Measurements from ENCODE around the gene GPBAR1.
"Not testable (repeated sequence)": the region's sequence is repeated elsewhere in the genome, so short reads cannot be mapped to it uniquely, and the experiment has no call there.

GPBAR1 gene

DNA sequence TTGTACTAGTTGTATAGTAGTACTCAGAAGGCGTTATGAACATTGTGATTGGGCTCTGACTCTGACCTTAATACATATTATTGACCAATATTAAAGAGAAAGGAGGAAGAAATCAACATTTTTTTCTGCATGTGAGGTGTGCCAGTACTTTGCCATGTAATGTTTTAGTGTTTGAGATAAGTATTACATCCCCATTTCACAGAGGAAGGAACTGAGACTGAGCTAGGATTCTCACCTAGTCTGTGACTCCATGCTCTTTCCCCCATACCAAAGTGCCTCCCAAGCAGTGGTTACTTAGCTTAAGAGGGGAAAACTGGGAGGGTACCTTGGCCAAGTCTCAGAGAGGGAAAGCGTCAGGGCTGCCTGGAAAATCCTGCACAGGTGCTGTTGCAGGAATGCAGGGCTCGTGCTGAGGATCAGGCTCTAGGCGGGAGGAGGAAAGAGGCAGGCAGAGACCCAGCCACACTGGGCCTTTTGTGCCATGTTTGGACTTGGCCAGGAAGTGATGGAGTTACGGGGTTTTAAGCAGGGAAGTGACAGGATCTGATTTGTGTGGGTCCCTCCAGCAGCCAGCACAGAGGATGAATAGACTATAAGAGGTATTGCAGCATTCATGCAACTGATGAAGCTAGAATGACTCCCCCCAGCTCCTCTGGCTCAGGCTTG lies 11.2 kb downstream of the GPBAR1 start:
- Histone ChIP-seq H3K4me3 (ENCODE audit: low read length) (no peak overlapping the region), H3K27me3 (ENCODE audit: insufficient read depth, low read length) (no peaks in the 10 kb centered on the region), H3K27ac (ENCODE audit: low read length) (no peak overlapping the region), H3K9me3 (ENCODE audit: insufficient read depth, low read depth, low read length) (no peaks in the 10 kb centered on the region), H3K36me3 (ENCODE audit: insufficient read depth, low read depth, low read length) (peaks cover 41% of the 10 kb centered on the region), H3K4me1 (ENCODE audit: insufficient read depth, low read length) (peaks cover 10% of the 10 kb centered on the region), H3K9ac (ENCODE audit: low read depth, low read length) (no peak overlapping the region)

DNA sequence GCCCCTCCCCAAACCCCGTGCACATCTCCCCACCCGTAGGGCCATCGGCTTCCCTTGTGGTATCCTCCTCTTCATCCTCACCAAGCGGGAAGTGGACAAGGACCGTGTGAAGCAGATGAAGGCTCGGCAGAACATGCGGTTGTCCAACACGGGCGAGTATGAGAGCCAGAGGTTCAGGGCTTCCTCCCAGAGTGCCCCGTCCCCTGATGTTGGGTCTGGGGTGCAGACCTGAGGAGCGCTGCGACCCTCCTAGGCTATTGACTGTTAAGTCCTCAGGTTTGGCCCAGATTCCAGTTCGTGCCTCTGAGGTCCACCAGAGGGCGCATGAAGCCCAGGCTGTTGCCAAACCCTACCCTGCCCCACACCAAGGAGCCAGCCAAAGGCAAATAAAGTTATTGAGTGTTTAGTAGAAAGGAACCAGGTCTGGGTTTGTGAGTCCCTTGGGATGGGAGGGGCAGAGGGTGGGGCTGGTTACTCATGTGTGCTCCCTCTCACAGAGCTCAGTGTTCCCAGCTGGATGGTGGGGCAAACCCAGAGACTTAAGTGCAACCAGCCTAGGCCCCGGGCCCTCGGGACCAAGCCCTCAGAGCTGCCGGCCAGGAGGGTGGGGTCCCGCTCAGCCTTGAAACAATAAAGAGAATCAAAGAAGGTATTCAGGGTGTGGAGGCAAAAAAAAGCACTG lies 11.9 kb downstream of the GPBAR1 start:
- Histone ChIP-seq H3K27me3 (ENCODE audit: insufficient read depth, low read length) (no peaks in the 10 kb centered on the region), H3K9me3 (ENCODE audit: insufficient read depth, low read depth, low read length) (no peaks in the 10 kb centered on the region), H3K36me3 (ENCODE audit: insufficient read depth, low read depth, low read length) (peaks cover 35% of the 10 kb centered on the region), H3K4me3 (ENCODE audit: low read length) (no peak overlapping the region), H3K27ac (ENCODE audit: low read length) (no peak overlapping the region), H3K4me1 (ENCODE audit: insufficient read depth, low read length) (peaks cover 10% of the 10 kb centered on the region), H3K9ac (ENCODE audit: low read depth, low read length) (no peak overlapping the region)

DNA sequence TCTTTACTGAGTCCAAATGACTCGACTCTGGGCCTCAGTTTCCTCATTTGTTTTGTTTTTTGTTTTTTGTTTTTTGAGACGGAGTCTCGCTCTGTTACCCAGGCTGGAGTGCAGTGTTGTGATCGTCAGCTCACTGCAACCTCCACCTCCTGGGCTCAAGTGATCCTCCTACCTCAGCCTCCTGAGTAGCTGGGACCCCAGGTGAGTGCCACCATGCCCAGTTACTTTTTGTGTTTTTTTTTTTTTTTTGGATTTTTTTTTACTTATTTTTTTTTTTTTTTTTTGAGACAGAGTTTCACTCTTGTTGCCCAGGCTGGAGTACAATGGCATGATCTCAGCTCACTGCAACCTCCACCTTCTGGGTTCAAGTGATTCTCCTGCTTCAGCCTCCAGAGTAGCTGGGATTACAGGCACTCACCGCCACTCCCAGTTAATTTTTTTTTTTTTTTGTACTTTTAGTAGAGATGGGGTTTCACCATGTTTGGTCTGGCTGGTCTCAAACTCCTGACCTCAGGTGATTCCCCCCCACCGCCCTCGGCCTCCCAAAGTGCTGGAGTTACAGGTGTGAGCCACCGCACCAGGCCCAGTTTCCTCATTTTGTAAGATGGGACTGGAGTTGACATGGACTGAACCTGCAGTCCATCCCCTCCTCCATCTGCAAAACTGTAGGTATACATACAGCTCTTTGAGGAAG lies 12.5 kb downstream of the GPBAR1 start:
- H3K27me3 ChIP-seq (ENCODE audit: insufficient read depth, low read length); H3K9ac ChIP-seq (ENCODE audit: low read depth, low read length); H3K9me3 ChIP-seq (ENCODE audit: insufficient read depth, low read depth, low read length); H3K27ac ChIP-seq (ENCODE audit: low read length); H3K4me3 ChIP-seq (ENCODE audit: low read length): not testable (repeated sequence)
- Histone ChIP-seq H3K4me1 (ENCODE audit: insufficient read depth, low read length) (peaks cover 10% of the 10 kb centered on the region), H3K36me3 (ENCODE audit: insufficient read depth, low read depth, low read length) (peaks cover 38% of the 10 kb centered on the region)

DNA sequence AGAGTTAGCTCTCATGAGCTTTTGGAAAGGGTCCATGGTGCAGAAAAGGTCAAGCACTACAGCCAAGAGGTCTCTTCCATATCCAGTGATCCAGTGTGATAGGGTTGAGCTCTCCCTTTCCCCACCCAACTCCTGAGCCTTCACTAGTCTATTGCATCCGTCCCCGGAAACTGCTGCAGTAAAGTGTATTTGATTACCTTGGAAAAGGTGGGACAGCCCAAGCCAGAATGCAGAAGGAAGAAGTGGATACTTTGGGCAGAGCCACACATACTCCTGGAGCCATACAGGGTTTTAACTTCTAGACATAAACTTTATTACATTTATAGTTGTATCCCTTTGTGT lies 13.1 kb downstream of the GPBAR1 start:
- no peak overlapping the region for H3K4me3 ChIP-seq (ENCODE audit: low read length)
- H3K4me1 ChIP-seq (ENCODE audit: insufficient read depth, low read length), result peaks cover 10% of the 10 kb centered on the region
- H3K9ac ChIP-seq (ENCODE audit: low read depth, low read length), result no peak overlapping the region
- H3K27me3 ChIP-seq (ENCODE audit: insufficient read depth, low read length), result no peaks in the 10 kb centered on the region
- no peaks in the 10 kb centered on the region for H3K9me3 ChIP-seq (ENCODE audit: insufficient read depth, low read depth, low read length)
- H3K36me3 ChIP-seq (ENCODE audit: insufficient read depth, low read depth, low read length), result peaks cover 40% of the 10 kb centered on the region
- no peak overlapping the region for H3K27ac ChIP-seq (ENCODE audit: low read length)

DNA sequence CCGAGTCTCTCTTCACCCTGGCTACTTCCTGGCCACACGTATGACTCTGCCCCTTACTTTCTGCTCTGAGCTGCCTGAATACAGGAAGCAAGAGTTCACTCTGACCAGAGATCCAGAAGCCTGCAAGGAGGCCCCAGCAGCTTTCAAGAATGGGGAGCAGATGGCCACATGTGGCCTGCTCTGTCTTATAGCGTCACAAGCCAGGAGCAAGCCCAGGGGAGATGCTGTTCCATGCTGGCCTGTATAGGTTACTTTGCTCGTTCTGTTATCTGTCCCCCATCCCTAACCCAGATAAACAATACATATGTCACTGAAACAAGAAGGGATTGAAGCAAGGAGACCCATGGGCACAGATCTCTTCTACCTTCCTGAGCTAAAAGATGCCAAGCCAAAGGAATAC lies 13.8 kb downstream of the GPBAR1 start:
- Histone ChIP-seq H3K27me3 (ENCODE audit: insufficient read depth, low read length) (no peaks in the 10 kb centered on the region), H3K9ac (ENCODE audit: low read depth, low read length) (no peak overlapping the region), H3K9me3 (ENCODE audit: insufficient read depth, low read depth, low read length) (no peaks in the 10 kb centered on the region), H3K4me3 (ENCODE audit: low read length) (no peak overlapping the region), H3K27ac (ENCODE audit: low read length) (no peak overlapping the region), H3K4me1 (ENCODE audit: insufficient read depth, low read length) (peaks cover 8% of the 10 kb centered on the region), H3K36me3 (ENCODE audit: insufficient read depth, low read depth, low read length) (peaks cover 44% of the 10 kb centered on the region)

DNA sequence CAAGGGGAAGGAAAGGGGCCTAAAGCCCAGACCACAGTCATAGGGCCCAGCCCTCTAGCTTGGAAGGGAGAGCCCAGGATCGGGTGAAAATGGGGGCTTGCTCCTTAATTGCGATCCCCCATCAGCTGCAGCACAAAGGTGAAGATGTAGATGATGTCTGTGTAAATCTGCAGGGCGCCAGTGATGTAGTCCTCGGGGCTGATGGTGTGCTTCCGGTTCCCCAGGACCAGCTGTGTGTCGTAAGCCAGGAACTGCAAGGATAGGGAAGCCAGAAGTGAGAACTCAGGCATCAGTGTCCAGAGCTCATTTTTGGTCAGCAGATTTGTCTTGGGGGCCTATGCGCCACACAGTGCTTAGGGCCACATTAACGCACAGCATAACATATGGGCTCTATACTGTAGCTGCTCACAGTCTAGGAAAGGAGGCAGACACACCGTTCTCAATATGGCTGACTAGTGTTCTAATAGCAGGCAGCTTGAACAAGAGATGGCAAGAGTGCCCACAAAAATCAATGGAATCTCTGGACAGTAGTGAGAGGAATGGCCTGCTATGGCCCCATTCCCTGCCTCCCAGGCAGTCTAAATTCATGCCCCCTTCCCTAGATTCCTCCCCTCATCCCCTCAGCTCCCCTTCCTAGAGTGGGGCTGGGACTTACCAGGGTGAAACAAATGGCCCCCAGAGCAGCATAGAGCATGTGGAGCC lies 14.7 kb downstream of the GPBAR1 start:
- peaks cover 8% of the 10 kb centered on the region for H3K4me1 ChIP-seq (ENCODE audit: insufficient read depth, low read length)
- H3K27ac ChIP-seq (ENCODE audit: low read length), result no peak overlapping the region
- H3K9ac ChIP-seq (ENCODE audit: low read depth, low read length), result no peak overlapping the region
- no peak overlapping the region for H3K4me3 ChIP-seq (ENCODE audit: low read length)
- no peaks in the 10 kb centered on the region for H3K27me3 ChIP-seq (ENCODE audit: insufficient read depth, low read length)
- H3K9me3 ChIP-seq (ENCODE audit: insufficient read depth, low read depth, low read length), result no peaks in the 10 kb centered on the region
- peaks cover 48% of the 10 kb centered on the region for H3K36me3 ChIP-seq (ENCODE audit: insufficient read depth, low read depth, low read length)

DNA sequence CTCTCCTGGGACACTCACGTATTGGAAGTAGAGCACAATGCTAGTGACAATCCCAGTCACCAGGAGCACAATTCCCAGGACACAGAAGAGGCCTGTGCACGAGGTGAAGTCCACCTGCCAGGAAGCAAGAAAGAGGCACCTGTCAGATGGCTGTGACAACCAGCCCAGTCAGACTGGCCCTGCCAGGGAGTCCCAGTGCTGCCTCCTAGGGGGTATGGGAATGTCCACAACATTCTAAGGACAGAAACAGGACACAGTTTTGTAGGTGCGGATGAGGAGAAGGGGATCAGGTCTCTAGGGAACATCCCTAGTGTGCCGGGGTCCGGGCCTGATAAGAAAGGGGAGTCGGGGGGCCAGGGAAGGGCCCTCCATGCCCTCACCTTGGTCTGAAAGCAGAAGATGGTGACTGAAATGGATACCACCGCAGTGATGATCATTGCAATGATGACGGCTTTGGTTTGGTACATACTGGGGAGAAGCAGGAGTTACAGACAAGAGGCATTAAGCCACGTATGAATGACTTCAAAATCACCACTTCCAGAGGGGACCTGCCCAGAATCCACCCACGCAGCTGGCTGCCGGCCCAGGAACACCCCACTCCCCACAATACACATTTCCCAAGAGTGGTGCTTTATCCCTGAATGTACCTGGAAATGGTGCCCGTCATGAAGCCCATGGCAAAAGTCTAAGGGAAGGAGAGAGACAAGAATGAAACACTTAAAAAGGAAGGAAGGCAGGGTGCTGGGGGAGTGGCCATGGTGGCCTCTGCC lies 16.4 kb downstream of the GPBAR1 start:
- H3K4me3 ChIP-seq (ENCODE audit: low read length), result no peak overlapping the region
- H3K4me1 ChIP-seq (ENCODE audit: insufficient read depth, low read length), result no peaks in the 10 kb centered on the region
- H3K9ac ChIP-seq (ENCODE audit: low read depth, low read length), result no peak overlapping the region
- H3K9me3 ChIP-seq (ENCODE audit: insufficient read depth, low read depth, low read length), result no peaks in the 10 kb centered on the region
- H3K27me3 ChIP-seq (ENCODE audit: insufficient read depth, low read length), result no peaks in the 10 kb centered on the region
- peaks cover 48% of the 10 kb centered on the region for H3K36me3 ChIP-seq (ENCODE audit: insufficient read depth, low read depth, low read length)
- H3K27ac ChIP-seq (ENCODE audit: low read length), result no peak overlapping the region

DNA sequence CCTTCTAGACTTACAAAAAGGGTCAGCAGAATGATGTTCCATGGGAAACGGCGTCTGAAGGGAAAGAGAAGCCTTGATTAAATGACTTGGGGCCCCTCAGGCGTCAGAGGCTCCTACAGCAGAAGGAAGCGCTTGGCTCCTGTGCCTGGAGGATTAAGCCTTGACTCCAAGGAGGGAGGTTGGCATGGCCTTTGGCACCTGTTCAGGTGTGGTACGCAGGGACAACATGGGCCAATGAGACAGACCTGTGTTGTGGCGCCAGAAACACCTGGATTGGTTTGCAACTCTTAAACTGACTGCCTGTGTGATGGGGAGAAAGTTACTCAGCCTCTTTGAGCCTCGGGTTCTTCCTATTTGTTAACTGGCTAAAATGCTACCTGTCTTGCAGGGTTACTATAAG lies 17.1 kb downstream of the GPBAR1 start:
- Histone ChIP-seq H3K4me1 (ENCODE audit: insufficient read depth, low read length) (no peaks in the 10 kb centered on the region), H3K27ac (ENCODE audit: low read length) (no peak overlapping the region), H3K4me3 (ENCODE audit: low read length) (no peak overlapping the region), H3K9me3 (ENCODE audit: insufficient read depth, low read depth, low read length) (no peaks in the 10 kb centered on the region), H3K27me3 (ENCODE audit: insufficient read depth, low read length) (no peaks in the 10 kb centered on the region), H3K36me3 (ENCODE audit: insufficient read depth, low read depth, low read length) (peaks cover 48% of the 10 kb centered on the region), H3K9ac (ENCODE audit: low read depth, low read length) (no peak overlapping the region)

DNA sequence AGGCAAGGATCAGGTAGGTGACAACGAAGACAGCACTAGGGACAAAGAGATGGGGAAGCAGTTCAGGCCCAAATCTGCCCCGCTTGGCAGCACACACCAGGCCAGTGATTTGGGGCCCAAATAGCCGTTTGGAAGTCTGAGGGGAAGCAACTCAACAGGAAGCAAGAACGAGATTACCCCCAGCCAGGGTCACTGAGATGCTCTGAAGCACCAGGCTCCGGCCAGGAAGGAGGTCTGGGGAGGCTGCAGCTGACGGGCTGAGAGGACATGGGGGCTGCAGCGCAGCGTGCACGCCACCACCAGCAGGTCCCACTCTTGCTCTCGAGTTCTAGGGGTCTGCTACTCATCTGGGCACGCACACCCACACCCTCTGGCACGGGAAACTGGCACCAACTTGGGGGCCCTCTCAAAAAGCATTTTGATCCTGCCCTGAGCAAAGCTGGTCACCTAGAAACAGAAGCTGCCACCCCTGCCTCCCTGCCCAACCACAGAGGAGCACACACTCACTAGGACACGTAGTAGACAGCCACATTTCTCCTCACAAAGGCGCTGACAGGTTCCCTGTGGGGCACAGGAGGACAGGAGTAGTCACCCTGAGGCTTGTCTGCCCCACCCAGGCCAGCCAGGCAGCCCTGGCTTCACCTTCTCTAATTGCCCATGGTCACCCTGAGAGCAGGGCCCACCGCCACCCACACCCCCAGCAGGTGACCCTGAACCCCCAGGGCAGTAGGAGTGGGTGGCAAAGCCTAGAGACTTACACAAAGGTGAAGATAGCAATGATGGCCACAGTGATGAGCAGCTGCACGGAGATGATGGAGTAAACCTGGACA lies 17.9 kb downstream of the GPBAR1 start:
- Histone ChIP-seq H3K36me3 (ENCODE audit: insufficient read depth, low read depth, low read length) (peaks cover 46% of the 10 kb centered on the region), H3K9me3 (ENCODE audit: insufficient read depth, low read depth, low read length) (no peaks in the 10 kb centered on the region), H3K27ac (ENCODE audit: low read length) (no peak overlapping the region), H3K4me3 (ENCODE audit: low read length) (no peak overlapping the region), H3K27me3 (ENCODE audit: insufficient read depth, low read length) (no peaks in the 10 kb centered on the region), H3K4me1 (ENCODE audit: insufficient read depth, low read length) (no peaks in the 10 kb centered on the region), H3K9ac (ENCODE audit: low read depth, low read length) (no peak overlapping the region)

DNA sequence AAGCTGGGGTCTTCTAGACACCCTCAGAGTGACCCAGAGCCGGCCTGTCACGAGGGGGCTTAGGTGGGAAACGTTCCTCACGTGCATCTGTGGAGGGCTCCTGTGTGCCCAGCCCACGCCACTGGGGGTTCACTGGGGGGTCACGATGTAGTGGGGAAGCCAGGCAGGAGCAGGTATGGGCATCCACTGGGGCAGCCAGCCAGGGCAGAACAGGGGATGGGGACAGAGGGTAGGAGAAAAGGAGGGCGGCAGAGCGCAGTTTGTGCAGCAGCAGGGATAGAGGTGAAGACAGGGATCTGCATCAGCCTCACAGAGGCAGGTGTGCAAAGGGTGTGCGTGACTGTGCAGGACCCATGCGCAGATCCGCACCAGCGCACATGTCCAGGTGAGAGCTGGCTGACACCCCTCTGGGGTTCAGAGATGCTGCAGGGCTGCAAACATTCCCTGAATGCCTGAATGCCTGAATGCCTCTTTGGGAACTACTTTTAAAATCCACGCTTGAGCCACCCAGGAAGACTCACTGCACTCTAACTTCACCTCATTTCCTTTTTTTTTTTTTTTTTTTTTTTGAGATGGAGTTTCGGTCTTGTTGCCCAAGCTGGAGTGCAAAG lies 19.6 kb downstream of the GPBAR1 start:
- H3K9ac ChIP-seq (ENCODE audit: low read depth, low read length), result no peak overlapping the region

More for the DNA sequence above, 19.6 kb downstream of the GPBAR1 start:
- Histone ChIP-seq H3K27ac (ENCODE audit: low read length) (no peak overlapping the region), H3K4me3 (ENCODE audit: low read length) (no peak overlapping the region), H3K4me1 (ENCODE audit: insufficient read depth, low read length) (no peaks in the 10 kb centered on the region), H3K27me3 (ENCODE audit: insufficient read depth, low read length) (no peaks in the 10 kb centered on the region), H3K36me3 (ENCODE audit: insufficient read depth, low read depth, low read length) (peaks cover 30% of the 10 kb centered on the region), H3K9me3 (ENCODE audit: insufficient read depth, low read depth, low read length) (no peaks in the 10 kb centered on the region)
